ENCODE results near the gene CPA3. TPM values are rescaled to one million over a fixed set of nuclear protein-coding genes. Genes with fewer than 3 reads are reported as not detected.

The CPA3 gene, protein sequence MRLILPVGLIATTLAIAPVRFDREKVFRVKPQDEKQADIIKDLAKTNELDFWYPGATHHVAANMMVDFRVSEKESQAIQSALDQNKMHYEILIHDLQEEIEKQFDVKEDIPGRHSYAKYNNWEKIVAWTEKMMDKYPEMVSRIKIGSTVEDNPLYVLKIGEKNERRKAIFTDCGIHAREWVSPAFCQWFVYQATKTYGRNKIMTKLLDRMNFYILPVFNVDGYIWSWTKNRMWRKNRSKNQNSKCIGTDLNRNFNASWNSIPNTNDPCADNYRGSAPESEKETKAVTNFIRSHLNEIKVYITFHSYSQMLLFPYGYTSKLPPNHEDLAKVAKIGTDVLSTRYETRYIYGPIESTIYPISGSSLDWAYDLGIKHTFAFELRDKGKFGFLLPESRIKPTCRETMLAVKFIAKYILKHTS
- 1 to 10 TPM in 3 of 7 donors, under 1 TPM in 1, not detected in 3; 0.89 to 4.1 (median 3.1) TPM for total RNA-seq
- polyA plus RNA-seq, result 10 to 100 TPM in 1 of 2 donors, 1 to 10 TPM in 1; 2.6 to 22.2 TPM
- long read RNA-seq, donor 1, result 0 reads
- long read RNA-seq, donor 2, result 0 reads
- long read RNA-seq, donor 3, result 0 reads

DNA sequence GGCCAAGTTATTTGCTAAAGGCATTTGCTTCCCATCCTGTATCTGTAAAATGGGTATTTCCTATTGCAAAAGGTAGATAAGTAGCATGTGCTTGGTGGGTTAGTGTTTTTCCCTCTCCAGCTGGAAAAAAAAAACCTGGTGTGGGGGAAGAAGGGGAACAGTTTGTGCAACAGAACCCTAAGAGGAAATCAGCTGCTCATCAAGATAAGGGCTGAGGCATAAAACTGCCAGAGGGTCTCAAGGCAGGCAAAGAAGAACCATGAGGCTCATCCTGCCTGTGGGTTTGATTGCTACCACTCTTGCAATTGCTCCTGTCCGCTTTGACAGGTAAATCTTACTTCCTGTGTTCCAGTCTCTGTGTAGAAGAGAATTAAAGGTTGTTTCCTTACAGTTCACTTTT, at the start of gene CPA3:
Gene CPA3 (plus strand): TSS at position 248 of the 400 bp plus-strand sequence. CDS start 12 bp downstream, at position 260.
- TF ChIP-seq, protein P1, sequence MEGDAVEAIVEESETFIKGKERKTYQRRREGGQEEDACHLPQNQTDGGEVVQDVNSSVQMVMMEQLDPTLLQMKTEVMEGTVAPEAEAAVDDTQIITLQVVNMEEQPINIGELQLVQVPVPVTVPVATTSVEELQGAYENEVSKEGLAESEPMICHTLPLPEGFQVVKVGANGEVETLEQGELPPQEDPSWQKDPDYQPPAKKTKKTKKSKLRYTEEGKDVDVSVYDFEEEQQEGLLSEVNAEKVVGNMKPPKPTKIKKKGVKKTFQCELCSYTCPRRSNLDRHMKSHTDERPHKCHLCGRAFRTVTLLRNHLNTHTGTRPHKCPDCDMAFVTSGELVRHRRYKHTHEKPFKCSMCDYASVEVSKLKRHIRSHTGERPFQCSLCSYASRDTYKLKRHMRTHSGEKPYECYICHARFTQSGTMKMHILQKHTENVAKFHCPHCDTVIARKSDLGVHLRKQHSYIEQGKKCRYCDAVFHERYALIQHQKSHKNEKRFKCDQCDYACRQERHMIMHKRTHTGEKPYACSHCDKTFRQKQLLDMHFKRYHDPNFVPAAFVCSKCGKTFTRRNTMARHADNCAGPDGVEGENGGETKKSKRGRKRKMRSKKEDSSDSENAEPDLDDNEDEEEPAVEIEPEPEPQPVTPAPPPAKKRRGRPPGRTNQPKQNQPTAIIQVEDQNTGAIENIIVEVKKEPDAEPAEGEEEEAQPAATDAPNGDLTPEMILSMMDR (IDR thresholded peaks at IDR 0.05), result no peak
- TF ChIP-seq POLR2A (IDR thresholded peaks at IDR 0.05) (no peak), EP300 (IDR thresholded peaks at IDR 0.05) (no peak)
- Histone ChIP-seq H3K4me3 (no peak within 1 kb of the TSS), H3K4me1 (ENCODE audit: insufficient read depth) (no peaks in the 10 kb centered on the region), H3K27me3 (no peaks in the 10 kb centered on the region), H3K36me3 (no peaks in the 10 kb centered on the region), H3K9me3 (no peaks in the 10 kb centered on the region), H3K27ac (no peak within 1 kb of the TSS)
- 91 to 95% (median 94%) methylated on average over 1 of the region's 1 CpG for WGBS, 3 donors
- DNase-seq, result no peak
- intact Hi-C loops (cut with DNase I), result no loop called here

DNA sequence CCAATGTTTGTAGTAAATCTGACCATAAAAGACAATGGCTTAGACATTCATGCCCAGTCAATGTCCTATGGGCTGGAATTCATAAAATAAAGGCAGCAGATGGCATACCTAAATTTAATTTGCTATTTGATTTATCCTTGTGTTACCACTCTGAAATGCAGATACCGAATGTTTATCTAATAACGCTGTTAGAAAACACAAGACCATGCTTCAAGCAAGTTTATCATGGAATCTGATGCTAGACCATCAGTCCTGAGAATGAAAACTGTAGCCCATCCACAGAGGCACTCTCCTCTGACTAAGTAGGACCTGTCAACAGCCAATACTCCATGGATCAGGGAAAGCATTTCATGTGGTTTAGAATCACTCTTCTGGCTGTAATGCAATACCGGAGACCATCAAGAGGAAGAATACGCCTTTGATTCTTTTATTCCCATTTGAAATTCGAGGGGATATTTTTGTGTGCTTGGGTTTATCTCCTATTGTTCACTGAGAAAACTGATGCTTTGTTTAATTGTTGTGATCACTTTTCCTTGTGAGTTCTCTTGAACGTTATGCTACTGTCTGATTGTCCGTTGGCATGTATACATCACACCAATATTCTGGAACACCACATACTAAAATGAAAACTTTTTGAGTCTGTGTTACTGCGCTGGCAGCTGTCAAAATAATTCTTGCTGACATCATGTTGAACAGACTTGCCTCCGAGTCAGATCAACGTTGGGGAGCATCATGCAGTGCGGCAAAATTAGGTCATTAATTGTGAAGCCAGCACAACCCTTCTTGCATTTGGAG, 49.6 kb upstream of the CPA3 start:
- TF ChIP-seq EP300 (IDR thresholded peaks at IDR 0.05) (no peak), POLR2A (IDR thresholded peaks at IDR 0.05) (no peak)
- TF ChIP-seq, protein P1 (IDR thresholded peaks at IDR 0.05), result no peak
- 72 to 77% (median 74%) methylated on average over 11 of the region's 11 CpGs for WGBS, 3 donors

DNA sequence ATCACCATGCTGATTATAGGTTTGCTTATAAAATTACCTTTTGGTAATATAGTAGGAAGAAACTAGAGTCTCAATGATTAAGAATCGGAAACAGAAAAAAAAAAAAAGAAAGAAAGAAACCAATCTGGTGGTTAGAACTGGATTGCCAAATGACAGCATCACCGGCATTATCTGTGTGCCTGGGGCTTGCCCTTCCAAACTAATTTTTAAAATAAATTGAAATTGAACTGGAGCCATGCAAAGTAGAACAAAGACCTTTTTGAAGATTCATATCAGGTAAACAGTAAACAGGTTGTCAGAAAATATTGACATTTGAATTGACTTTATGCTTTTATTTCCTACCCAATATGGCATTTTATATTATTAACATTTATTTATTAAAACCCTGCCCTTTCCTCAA, 48.7 kb upstream of the CPA3 start:
- intact Hi-C loops (cut with DNase I), result no loop called here
- no peaks in the 10 kb centered on the region for H3K27me3 ChIP-seq
- no peak overlapping the region for H3K4me3 ChIP-seq
- H3K4me1 ChIP-seq (ENCODE audit: insufficient read depth), result no peaks in the 10 kb centered on the region
- H3K9me3 ChIP-seq, result no peaks in the 10 kb centered on the region
- no peak for TF ChIP-seq POLR2A (IDR thresholded peaks at IDR 0.05)
- TF ChIP-seq, protein P1 (IDR thresholded peaks at IDR 0.05), result no peak
- TF ChIP-seq EP300 (IDR thresholded peaks at IDR 0.05), result no peak
- DNase-seq, result no peak
- no peaks in the 10 kb centered on the region for H3K36me3 ChIP-seq
- H3K27ac ChIP-seq, result no peak overlapping the region
- WGBS, 3 donors, result 77 to 83% (median 78%) methylated on average over 2 of the region's 2 CpGs

More for the DNA sequence above, 49.6 kb upstream of the CPA3 start:
- no peak for DNase-seq
- no peak overlapping the region for H3K4me3 ChIP-seq
- no peak overlapping the region for H3K27ac ChIP-seq
- intact Hi-C loops (cut with DNase I), result no loop called here
- no peaks in the 10 kb centered on the region for H3K9me3 ChIP-seq
- no peaks in the 10 kb centered on the region for H3K36me3 ChIP-seq
- H3K4me1 ChIP-seq (ENCODE audit: insufficient read depth), result no peaks in the 10 kb centered on the region
- H3K27me3 ChIP-seq, result no peaks in the 10 kb centered on the region

DNA sequence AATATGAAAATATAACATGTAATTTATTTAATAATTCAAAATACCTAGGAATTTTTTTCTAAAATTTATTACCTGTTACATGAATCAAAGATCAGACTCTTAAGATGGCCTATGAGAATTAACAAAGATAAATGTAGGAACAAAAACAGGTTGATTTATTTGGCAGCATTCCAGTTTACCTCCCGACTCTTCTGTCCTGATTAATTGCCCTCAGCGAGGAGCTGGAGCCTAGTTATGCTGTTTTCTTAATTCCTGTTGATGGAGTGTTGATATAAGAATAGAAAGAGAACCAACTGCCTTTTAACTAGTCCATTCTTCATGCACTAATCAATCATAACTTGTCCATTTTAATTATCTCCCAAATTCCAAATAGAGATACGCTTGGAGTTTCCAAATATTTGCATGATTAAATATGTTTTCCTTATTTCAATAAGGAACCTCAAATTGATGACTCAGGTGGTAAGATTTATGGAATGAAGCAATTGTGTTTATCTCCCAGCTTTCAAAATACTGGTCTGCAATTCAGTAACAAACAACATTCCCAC, 48.0 kb upstream of the CPA3 start:
- DNase-seq, result no peak
- whole genome bisulfite sequencing, 3 donors, result 25 to 33% (median 33%) methylated on average over 3 of the region's 3 CpGs
- intact Hi-C loops (cut with DNase I), result no loop called here

More for the DNA sequence above, 48.0 kb upstream of the CPA3 start:
- H3K27me3 ChIP-seq, result no peaks in the 10 kb centered on the region
- H3K27ac ChIP-seq, result no peak overlapping the region
- no peak overlapping the region for H3K4me3 ChIP-seq
- no peaks in the 10 kb centered on the region for H3K4me1 ChIP-seq (ENCODE audit: insufficient read depth)
- H3K36me3 ChIP-seq, result no peaks in the 10 kb centered on the region
- no peaks in the 10 kb centered on the region for H3K9me3 ChIP-seq
- no peak for TF ChIP-seq POLR2A (IDR thresholded peaks at IDR 0.05)
- TF ChIP-seq EP300 (IDR thresholded peaks at IDR 0.05), result no peak
- TF ChIP-seq, protein P1 (IDR thresholded peaks at IDR 0.05), result no peak

Measured in ovary (tissue), 10 donors.